ENCODE data around the gene CEP83.
"Not testable (repeated sequence)": the region's sequence is repeated elsewhere in the genome, so short reads cannot be mapped to it uniquely, and the experiment has no call there.

Gene CEP83

GRCh38 chr12:94430304-94430703 lies 29.4 kb downstream of the CEP83 start:
- DNase-seq (ENCODE audit: low read depth) = no peak

DNA sequence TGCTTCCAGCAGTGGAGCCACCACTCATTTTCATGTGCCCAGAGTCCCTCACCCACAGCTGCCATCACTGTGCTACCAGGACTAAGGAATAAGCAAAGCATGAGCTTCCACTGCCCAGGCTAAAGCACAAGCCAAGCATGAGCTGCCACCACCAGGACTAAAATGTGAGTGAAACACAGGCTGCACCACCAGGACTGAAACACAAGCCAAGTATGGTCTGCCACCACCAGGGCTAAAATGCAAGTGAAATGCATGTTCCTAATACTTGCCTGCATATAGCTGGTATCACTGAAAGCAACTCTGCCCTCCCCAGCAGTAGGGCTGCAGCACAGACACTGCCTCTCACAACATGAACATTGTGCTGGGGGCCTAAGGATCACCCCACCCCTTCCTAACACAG lies 30.0 kb downstream of the CEP83 start:
- no peak for DNase-seq (ENCODE audit: low read depth)

DNA sequence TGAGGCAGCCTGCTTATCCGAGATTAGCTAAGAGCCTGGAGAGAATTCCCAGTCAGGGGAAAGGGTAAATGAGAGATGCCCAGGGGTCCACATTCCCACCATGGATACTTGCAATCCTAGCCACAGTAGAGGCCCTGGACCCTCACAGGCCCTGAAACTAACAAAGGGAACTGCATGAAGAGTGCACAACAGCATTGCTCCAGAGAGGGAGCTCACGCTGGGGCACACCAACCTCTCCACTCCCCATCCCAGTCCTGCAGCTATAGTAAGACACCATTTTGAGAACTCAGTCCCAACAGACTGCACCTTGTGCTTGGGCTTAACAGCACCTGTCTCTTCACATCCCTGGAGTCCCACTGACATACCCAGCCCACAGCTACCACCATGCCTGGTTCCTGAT lies 30.5 kb downstream of the CEP83 start:
- DNase-seq (ENCODE audit: low read depth) = no peak

DNA sequence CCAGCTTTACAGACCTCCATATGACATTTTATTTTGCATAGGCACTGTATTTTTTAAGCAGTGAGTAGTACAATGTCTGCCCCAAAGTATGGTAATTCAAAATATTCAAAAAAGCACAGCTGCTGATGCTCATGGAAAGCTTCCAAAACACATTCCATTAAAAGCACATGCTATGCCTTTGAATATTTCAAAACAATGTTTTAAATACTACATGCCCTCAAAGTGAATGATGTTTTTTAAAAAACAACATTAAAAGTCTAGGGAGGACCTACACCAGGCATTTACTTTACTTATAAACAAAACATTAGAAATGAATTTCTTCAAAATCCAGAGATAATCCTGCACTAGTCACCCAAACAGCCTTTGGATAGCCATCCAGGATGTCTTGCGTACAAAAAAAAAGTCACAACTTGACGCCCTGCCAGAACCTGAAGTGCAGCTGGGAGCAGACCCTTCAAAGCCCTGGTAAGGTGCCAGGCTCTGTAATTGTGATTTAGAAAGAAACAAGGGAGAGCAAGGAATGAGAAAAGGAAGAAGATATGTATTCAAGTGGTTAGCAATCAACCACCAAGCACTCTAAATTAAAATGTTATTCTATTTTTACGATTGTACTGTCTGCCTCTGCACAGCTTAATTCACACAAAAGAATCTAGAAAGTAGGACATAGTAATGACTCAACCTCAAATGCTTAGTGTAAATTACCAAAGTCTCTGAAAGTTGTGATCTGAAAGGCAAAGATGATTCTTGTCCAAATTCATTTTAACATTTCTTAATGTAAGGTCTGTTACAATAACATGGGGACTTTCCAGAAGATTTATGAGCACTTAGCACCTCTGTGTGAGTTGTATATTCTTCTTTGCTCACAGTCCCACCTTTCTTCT lies 31.9 kb downstream of the CEP83 start:
- DNase-seq (ENCODE audit: low read depth) = peak; percentile 82

- no peak for DNase-seq (ENCODE audit: low read depth)
Observed at GRCh38 chr12:94426049-94426448, 33.6 kb downstream of the CEP83 start.

DNA sequence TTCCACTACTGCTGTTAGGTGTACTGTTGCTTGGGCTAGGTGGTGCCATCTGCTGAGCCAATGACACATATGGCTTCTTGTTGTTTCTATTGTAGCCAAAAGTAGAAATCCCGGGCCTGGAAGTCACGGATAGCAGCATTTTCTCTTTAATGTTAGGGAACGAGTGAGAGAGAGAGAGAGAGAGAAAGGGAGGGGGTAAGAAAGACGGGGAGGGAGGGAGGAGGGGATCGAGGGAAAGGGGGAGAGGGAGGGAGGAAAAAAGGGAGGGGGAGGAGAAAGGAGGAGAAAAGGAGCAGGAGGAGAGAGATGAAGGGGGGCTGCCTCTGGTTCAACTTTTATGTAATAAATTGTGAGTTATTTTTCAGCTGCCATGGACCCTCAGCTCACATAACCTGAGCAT lies 34.8 kb downstream of the CEP83 start:
- DNase-seq (ENCODE audit: low read depth) = not testable (repeated sequence)

- DNase-seq (ENCODE audit: low read depth) = no peak
Observed at GRCh38 chr12:94421868-94422740, 37.6 kb downstream of the CEP83 start.

GRCh38 chr12:94418517-94418916 lies 41.1 kb downstream of the CEP83 start:
- peak; percentile 25 for DNase-seq (ENCODE audit: low read depth)

GRCh38 chr12:94416613-94417012 lies 43.1 kb downstream of the CEP83 start:
- no peak for DNase-seq (ENCODE audit: low read depth)

- DNase-seq (ENCODE audit: low read depth) = no peak
Observed at GRCh38 chr12:94415066-94415465, 44.6 kb downstream of the CEP83 start.

DNA sequence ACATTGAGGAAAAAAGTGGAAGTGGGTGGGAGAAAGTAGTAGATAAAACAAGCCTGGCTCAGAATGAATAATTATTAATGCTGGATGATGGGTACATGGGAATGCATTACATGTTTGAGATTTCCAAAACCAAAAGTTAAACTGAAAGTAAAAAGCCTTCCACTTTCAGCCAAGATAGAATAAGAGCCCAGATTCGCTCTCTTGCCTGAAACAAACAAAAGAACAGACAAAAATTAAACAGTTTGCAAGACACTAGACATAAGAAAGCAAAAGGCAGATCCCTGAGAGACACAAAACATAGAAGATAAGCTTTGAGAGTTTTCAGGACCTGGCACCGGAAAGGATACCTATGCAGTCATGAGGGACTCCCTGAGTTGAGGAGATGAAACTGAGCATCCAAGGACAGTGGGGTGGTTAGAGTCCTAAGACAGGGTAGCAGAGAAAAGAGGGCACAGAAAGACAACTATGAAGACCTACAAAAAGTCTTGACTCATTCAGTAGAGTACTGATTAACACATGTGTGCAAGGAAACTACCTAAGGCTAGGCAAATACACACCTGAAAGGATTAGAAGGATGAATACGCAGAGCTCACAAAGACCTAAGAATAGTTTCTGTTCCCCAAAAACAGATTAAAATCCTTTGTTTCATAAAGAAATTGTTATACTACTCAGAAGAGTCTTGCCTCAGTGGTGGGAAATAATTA lies 54.1 kb downstream of the CEP83 start:
- DNase-seq (ENCODE audit: low read depth) = no peak

- peak; percentile 58 for DNase-seq (ENCODE audit: low read depth)
Observed at GRCh38 chr12:94404854-94405253, 54.8 kb downstream of the CEP83 start.

GRCh38 chr12:94401326-94401725 lies 58.3 kb downstream of the CEP83 start:
- no peak for DNase-seq (ENCODE audit: low read depth)

DNA sequence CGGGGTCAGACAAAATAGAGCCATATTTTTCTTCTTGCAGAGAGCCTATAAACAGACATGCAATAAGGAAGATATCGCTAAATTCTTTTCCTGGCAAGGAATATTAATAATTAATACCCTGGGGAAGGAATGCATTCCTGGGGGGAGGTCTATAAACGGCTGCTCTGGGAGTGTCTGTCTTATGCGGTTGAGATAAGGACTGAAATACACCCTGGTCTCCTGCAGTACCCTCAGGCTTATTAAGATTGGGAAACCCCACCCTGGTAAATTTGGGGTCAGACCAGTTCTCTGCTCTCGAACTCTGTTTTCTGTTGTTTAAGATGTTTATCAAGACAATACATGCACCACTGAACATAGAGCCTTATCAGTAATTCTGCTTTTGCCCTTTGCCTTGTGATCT lies 61.0 kb downstream of the CEP83 start:
- not testable (repeated sequence) for DNase-seq (ENCODE audit: low read depth)

DNA sequence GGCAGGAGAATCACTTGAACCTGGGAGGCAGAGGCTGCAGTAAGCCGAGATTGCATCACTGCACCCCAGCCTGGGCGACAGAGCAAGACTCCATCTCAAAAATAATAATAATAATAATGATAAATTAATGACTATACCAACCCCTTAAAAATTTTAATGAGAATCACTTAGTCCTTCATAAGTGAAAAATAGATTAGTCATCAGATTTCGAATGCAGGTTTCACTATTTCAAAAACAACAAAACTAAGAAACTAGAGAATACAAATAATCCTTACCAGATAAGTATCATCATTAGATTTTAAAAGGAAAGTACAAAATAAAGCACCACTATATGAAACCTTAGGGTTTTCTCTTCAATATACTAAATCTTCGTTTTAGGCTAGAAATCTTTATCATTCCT lies 62.3 kb downstream of the CEP83 start:
- no peak for DNase-seq (ENCODE audit: low read depth)

GRCh38 chr12:94396014-94396413 lies 63.7 kb downstream of the CEP83 start:
- DNase-seq (ENCODE audit: low read depth) = not testable (repeated sequence)

- DNase-seq (ENCODE audit: low read depth) = no peak
Observed at GRCh38 chr12:94390130-94390485, 69.6 kb downstream of the CEP83 start.

DNA sequence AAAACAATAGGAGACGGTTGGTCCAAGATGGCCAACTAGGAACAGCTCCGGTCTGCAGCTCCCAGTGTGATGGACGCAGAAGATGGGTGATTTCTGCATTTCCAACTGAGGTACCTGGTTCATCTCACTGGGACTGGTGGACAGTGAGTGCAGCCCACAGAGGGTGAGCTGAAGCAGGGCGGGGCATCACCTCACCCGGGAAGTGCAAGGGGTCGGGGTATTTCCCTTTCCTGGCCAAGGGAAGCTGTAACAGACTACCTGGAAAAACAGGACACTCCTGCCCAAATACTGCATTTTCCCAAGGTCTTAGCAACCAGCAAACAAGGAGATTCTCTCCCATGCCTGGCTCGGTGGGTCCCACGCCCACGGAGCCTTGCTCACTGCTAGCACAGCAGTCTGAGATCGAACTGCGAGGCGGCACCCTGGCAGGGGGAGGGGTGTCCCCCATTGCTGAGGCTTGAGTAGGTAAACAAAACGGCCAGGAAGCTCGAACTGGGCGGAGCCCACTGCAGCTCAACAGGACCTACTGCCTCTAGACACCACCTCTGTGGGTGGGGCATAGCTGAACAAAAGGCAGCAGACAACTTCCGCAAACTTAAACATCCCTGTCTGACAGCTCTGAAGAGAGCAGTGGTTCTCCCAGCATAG lies 70.1 kb downstream of the CEP83 start:
- DNase-seq (ENCODE audit: low read depth) = not testable (repeated sequence)

GRCh38 chr12:94386422-94386821 lies 73.2 kb downstream of the CEP83 start:
- peak; percentile 68 for DNase-seq (ENCODE audit: low read depth)

GRCh38 chr12:94384030-94384429 lies 75.6 kb downstream of the CEP83 start:
- no peak for DNase-seq (ENCODE audit: low read depth)

GRCh38 chr12:94380507-94380906 lies 79.2 kb downstream of the CEP83 start:
- no peak for DNase-seq (ENCODE audit: low read depth)
